Measurements from ENCODE around the gene NTSR1.

NTSR1 gene

GRCh38 chr20:62724692-62725595, 16.3 kb downstream of the NTSR1 start:
- TF ChIP-seq, protein P1, sequence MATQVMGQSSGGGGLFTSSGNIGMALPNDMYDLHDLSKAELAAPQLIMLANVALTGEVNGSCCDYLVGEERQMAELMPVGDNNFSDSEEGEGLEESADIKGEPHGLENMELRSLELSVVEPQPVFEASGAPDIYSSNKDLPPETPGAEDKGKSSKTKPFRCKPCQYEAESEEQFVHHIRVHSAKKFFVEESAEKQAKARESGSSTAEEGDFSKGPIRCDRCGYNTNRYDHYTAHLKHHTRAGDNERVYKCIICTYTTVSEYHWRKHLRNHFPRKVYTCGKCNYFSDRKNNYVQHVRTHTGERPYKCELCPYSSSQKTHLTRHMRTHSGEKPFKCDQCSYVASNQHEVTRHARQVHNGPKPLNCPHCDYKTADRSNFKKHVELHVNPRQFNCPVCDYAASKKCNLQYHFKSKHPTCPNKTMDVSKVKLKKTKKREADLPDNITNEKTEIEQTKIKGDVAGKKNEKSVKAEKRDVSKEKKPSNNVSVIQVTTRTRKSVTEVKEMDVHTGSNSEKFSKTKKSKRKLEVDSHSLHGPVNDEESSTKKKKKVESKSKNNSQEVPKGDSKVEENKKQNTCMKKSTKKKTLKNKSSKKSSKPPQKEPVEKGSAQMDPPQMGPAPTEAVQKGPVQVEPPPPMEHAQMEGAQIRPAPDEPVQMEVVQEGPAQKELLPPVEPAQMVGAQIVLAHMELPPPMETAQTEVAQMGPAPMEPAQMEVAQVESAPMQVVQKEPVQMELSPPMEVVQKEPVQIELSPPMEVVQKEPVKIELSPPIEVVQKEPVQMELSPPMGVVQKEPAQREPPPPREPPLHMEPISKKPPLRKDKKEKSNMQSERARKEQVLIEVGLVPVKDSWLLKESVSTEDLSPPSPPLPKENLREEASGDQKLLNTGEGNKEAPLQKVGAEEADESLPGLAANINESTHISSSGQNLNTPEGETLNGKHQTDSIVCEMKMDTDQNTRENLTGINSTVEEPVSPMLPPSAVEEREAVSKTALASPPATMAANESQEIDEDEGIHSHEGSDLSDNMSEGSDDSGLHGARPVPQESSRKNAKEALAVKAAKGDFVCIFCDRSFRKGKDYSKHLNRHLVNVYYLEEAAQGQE (IDR thresholded peaks at IDR 0.05; ENCODE audit: insufficient read depth in 1 of 2, low read depth in 2 of 2, low read length in 2 of 2) = no peak
- TF ChIP-seq FOXP2 (optimal IDR thresholded peaks at IDR 0.05; ENCODE audit: borderline replicate concordance, extremely low read depth, extremely low read length, insufficient read depth) (no peak), TAF1 (IDR thresholded peaks at IDR 0.05; ENCODE audit: borderline replicate concordance, insufficient read depth, low read length) (no peak), SIN3A (IDR thresholded peaks at IDR 0.05; ENCODE audit: borderline replicate concordance, insufficient read depth, low read length) (no peak), POLR2AphosphoS5 (IDR thresholded peaks at IDR 0.05; ENCODE audit: low read depth, low read length) (no peak)

GRCh38 chr20:62725596-62726268, 17.1 kb downstream of the NTSR1 start:
- TF ChIP-seq TAF1 (IDR thresholded peaks at IDR 0.05; ENCODE audit: borderline replicate concordance, insufficient read depth, low read length) (no peak), SIN3A (IDR thresholded peaks at IDR 0.05; ENCODE audit: borderline replicate concordance, insufficient read depth, low read length) (no peak), POLR2AphosphoS5 (IDR thresholded peaks at IDR 0.05; ENCODE audit: low read depth, low read length) (no peak), FOXP2 (optimal IDR thresholded peaks at IDR 0.05; ENCODE audit: borderline replicate concordance, extremely low read depth, extremely low read length, insufficient read depth) (no peak)
- TF ChIP-seq, protein P1 (IDR thresholded peaks at IDR 0.05; ENCODE audit: insufficient read depth in 1 of 2, low read depth in 2 of 2, low read length in 2 of 2) = no peak

DNA sequence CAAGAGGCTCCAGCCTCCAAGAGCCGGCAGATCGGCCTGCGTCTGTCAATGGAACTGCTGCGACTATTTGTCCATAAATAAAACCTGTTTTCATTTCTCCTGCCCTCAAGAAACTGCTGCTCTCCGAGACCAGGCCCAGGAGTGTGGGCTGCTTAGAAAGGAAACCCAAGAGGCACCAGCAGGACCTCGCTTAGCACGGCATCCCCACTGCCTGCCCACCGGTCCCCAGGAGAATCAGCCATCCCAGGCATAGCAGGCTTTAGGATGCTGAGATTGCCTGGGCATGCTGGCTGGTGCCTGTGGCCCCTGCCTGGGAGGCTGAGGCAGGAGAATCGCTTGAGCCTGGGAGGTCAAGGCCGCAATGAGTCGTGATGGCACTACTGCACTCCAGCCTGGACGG, 17.6 kb downstream of the NTSR1 start:
- TF ChIP-seq POLR2AphosphoS5 (IDR thresholded peaks at IDR 0.05; ENCODE audit: low read depth, low read length) (no peak), TAF1 (IDR thresholded peaks at IDR 0.05; ENCODE audit: borderline replicate concordance, insufficient read depth, low read length) (no peak), SIN3A (IDR thresholded peaks at IDR 0.05; ENCODE audit: borderline replicate concordance, insufficient read depth, low read length) (no peak), FOXP2 (optimal IDR thresholded peaks at IDR 0.05; ENCODE audit: borderline replicate concordance, extremely low read depth, extremely low read length, insufficient read depth) (no peak)
- TF ChIP-seq, protein P1 (IDR thresholded peaks at IDR 0.05; ENCODE audit: insufficient read depth in 1 of 2, low read depth in 2 of 2, low read length in 2 of 2) = no peak

GRCh38 chr20:62726716-62727583, 18.3 kb downstream of the NTSR1 start:
- TF ChIP-seq, protein P1 (IDR thresholded peaks at IDR 0.05; ENCODE audit: insufficient read depth in 1 of 2, low read depth in 2 of 2, low read length in 2 of 2) = no peak
- TF ChIP-seq SIN3A (IDR thresholded peaks at IDR 0.05; ENCODE audit: borderline replicate concordance, insufficient read depth, low read length) (no peak), TAF1 (IDR thresholded peaks at IDR 0.05; ENCODE audit: borderline replicate concordance, insufficient read depth, low read length) (no peak), FOXP2 (optimal IDR thresholded peaks at IDR 0.05; ENCODE audit: borderline replicate concordance, extremely low read depth, extremely low read length, insufficient read depth) (no peak)
